ENCODE results near the gene MAGOH.

Gene MAGOH

DNA sequence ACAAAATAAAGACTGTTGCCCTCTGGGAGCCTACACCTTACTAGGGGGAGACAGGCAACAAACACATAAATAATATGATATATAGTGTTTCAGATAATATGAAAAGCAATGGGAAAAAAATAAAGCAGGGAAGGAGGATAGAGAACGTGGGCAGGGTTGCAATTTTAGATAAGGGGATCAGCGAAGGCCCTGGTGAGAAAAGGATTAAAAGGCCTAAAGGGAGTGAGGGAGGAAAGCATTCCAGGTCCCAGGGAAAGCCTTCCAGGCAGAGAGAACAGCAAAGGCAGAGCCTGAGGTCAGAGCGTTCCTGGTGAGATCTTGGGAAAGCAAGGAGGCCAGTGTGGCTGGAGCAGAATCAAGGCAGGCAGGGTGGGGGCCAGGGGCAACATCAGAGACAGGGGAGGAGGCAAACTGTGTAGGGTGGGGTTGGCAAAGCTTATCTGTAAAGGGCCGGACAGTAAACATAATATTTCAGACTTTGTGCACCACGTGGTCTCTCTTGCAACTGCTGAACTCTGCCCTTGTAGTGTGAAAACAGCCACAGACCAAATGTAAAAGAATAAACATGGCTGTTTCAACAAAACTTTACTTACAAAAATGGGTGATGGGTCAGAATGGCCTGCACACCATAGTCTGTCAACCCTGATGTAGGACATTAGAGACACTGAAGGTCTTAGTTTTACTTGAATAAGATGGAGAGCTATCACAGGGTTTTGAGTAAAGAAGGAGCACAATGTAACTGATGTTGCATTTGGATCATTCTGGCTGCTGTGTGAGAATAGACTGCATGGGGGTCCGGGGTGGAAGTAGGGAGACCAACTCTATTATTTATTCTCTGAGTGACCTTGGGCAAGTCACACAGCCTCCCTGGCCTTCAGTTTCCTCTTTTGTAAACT is 55.0 kb downstream of the MAGOH start:
- no peak for DNase-seq

DNA sequence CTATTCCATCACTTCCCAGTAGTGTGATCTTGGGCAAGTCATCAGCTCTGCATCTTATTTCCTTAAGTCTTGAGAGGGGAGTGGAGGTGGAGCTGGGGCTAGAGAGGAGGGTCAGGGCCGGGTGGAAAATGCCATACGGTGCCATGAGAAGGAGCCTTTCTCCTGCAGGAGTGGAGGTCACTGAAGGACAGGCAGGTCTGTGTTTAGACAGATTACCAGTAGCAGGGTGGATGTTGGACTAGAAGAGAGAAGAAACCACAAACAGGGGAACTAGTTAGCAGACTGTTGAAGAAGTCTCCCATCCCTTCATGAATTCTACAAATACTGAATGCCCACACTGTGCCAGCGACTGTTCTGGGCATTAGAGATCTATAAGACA is 55.6 kb downstream of the MAGOH start:
- DNase-seq = no peak

DNA sequence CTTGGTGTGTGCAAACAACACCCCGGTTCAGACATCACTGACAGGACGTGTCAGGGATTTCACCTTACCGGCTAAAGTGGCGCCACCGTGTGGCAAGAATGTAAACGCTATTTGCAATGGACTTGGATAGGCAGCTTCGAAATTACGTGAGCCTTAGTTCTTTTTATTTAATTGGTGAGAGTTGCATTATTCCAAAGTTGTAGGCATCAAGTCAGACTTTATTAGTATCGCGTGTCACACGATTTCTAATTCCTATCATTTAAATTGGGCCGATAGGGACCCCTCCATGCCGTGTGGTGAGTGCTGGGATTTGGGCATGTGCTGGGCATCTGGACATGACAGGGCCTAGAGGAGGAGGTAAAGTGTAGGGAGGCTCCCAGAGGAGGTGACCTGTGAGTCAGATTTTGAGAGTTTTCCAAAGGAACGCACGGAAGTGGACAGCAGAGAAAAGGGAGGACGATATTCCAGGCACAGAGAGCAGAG is 56.2 kb downstream of the MAGOH start:
- peak; percentile 84 for DNase-seq

DNA sequence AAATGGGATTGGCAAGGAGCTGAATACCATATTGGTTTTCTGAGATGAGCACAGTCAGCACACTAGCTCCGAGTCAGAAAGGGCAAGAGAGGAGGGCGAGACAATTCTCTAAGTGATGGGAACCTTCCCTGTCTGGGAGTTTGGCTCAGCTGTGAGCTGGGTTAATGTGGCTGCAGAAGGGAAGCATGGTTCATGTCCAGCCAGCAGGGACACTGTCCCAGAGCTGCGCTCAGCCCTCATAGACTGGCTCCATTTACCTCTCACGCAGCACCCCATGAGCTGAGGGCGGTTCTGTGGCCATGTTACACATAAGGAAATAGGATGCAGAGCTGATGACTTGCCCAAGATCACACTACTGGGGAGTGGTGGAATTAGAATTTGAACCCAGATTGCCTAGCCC is 57.4 kb downstream of the MAGOH start:
- DNase-seq = no peak

DNA sequence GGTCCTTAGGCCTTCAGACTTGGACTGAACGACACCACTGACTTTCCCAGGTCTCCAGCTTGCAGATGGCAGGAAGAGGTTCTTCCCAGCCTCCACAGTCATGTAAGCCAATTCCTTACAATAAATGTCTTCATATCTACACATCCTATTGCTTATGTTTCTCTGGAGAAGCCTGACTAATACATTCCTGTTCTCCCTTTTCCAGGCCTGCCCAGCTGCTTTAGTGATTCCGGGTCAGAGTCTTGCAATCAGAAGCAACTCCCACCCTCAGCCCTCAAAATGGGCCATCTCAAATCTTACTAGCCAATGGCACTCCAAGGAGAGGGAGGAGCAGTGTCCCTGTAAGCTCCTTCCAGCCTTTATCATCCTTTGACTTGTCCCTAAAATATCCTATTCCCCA is 58.1 kb downstream of the MAGOH start:
- no peak for DNase-seq
